SH-SY5Y (cell line): Measurements from ENCODE around the gene ZDHHC8.

Experiments
- GATA2 ChIP-seq: IDR thresholded peaks from 2 replicates; pipeline ENCODE4 v1.6.1; 2011; ENCODE audit warnings: mild to moderate bottlenecking, low read depth, low read length
- GATA3 ChIP-seq: IDR thresholded peaks from 2 replicates; pipeline ENCODE4 v1.6.1; 2011; ENCODE audit warnings: low read depth, mild to moderate bottlenecking, low read length, moderate library complexity

ZDHHC8 gene

GRCh38 chr22:20147237-20147988 lies 15.8 kb downstream of the ZDHHC8 start:
- no peak for TF ChIP-seq GATA3
- no peak for TF ChIP-seq GATA2

DNA sequence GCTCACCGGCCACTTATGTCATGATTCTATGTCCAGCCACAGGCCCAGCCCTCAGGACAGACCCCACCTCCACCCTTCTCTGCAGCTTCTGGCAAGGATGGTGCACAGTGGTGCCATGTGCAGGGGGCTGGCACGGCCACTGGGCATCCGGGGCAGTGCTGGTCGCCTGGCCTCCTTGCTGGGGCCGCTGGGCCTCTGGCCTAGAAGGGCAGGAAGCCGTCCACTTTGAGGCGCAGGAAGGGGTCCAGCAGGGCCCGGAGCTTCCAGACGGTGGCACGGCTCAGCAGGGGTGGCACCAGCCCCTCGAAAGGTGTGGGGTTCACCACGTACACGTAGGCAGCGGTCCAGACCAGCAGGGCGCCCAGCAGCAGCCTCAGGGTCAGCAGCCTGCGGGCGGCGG lies 16.8 kb downstream of the ZDHHC8 start:
- TF ChIP-seq GATA3 (no peak), GATA2 (no peak)

GRCh38 chr22:20149257-20150250 lies 17.9 kb downstream of the ZDHHC8 start:
- no peak for TF ChIP-seq GATA3
- no peak for TF ChIP-seq GATA2

- TF ChIP-seq GATA2 = no peak
- no peak for TF ChIP-seq GATA3
These were observed 19.0 kb downstream of the ZDHHC8 start, which contains the start of gene CCDC188 for GRCh38 chr22:20150381-20151275. CCDC188 (minus strand) TSS chr22:20151055; CDS start chr22:20150986, 69 bp downstream.

DNA sequence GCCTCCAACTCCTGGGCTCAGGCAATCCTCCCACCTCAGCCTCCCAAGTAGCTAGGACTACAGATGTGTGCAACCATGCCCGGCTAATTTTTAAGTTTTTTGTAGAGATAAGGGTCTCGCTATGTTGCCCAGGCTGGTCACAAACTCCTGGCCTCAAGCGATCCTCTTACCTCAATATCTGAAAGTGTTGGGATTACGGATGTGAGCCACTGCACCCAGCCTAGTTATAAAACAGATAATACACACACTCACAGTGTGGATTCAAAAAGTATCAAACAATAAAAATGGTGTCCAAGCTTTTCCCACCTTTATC lies 19.6 kb downstream of the ZDHHC8 start:
- TF ChIP-seq GATA3 (no peak), GATA2 (no peak)

DNA sequence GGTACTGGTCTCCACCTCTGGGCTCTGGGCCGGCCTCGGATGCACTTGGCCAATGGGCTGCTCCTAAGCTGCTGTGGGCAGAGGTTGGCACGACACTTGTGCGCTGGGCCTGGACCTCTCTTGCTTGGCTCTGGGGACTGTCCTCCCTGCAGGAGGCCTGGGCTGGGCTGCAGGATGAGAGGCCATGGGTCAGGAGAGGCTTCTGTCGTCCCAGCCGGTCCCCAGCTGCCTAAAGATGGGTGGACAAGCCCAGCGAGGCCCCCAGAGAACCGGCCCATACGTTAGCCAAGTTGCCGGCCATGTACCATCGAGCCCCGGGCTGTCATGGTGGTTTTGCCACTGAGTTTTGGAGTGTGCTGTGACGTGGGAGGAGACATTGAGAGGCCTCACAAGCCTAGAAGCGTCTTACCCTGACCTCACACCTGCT lies 20.9 kb downstream of the ZDHHC8 start:
- TF ChIP-seq GATA2 (no peak), GATA3 (no peak)

DNA sequence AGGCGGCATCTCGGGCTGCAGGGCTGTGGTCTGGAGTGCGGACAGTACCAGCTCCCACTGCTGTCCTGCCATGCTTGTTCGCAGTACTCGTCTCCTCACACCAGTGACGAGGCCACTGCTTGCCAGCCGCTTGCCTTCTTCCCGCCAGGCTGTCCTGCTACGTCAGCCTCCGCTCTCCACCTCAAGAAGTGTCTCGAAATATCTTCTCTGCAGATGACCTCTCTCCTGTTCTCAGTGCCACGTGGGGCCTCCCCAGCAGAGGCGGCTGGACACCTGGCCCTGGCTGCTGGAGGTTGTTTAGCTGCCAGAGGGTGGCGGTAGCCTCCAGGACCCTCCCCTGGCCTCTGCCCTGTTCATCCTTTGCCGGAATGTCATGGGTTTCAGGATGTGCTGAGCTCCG lies 22.3 kb downstream of the ZDHHC8 start:
- TF ChIP-seq GATA2 (no peak), GATA3 (no peak)

GRCh38 chr22:20154602-20155187 lies 23.1 kb downstream of the ZDHHC8 start:
- no peak for TF ChIP-seq GATA2
- no peak for TF ChIP-seq GATA3

- TF ChIP-seq GATA3 (no peak), GATA2 (no peak; the same call in 1 of the 2 replicates)
These were observed 23.9 kb downstream of the ZDHHC8 start for GRCh38 chr22:20155330-20156041.

DNA sequence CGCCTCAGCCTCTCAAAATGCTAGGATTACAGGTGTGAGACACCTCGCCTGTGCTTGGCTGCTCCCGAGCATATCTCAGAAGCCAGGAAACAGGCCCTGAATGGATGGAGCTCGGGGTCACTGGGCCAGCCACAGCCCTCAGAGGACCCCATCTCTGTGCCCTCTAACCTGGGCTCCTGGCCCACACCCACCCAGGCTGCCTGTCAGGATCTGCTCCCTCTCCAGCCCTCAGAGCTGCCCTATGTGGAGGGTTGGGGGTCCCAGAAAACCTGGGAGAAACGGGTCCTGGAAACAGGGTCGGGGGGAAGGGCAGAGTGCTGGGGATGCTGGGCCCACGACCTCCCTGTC lies 24.4 kb downstream of the ZDHHC8 start:
- TF ChIP-seq GATA2 = no peak
- no peak for TF ChIP-seq GATA3

- TF ChIP-seq GATA3 (no peak), GATA2 (no peak)
These were observed 25.2 kb downstream of the ZDHHC8 start for GRCh38 chr22:20156611-20157429.
